ENCODE data around the gene ZNF609. TPM values are rescaled to one million over a fixed set of nuclear protein-coding genes. Genes with fewer than 3 reads are reported as not detected.

Gene ZNF609
- total RNA-seq, 1 donor from 2014 or later: 33.1 TPM

- DNase-seq (ENCODE audit: extremely low spot score in 2 of 2): no peak
- H3K27me3 ChIP-seq: no peaks in the 10 kb centered on the region
- H3K4me1 ChIP-seq: peaks cover 58% of the 10 kb centered on the region
- no peaks in the 10 kb centered on the region for H3K9me3 ChIP-seq
- no peak overlapping the region for H3K27ac ChIP-seq
- TF ChIP-seq POLR2AphosphoS5 (IDR thresholded peaks at IDR 0.05; ENCODE audit: insufficient read depth in 1 of 2, low read depth in 1 of 2): no peak
- TF ChIP-seq POLR2A (IDR thresholded peaks at IDR 0.05): no peak
- TF ChIP-seq, protein P1, sequence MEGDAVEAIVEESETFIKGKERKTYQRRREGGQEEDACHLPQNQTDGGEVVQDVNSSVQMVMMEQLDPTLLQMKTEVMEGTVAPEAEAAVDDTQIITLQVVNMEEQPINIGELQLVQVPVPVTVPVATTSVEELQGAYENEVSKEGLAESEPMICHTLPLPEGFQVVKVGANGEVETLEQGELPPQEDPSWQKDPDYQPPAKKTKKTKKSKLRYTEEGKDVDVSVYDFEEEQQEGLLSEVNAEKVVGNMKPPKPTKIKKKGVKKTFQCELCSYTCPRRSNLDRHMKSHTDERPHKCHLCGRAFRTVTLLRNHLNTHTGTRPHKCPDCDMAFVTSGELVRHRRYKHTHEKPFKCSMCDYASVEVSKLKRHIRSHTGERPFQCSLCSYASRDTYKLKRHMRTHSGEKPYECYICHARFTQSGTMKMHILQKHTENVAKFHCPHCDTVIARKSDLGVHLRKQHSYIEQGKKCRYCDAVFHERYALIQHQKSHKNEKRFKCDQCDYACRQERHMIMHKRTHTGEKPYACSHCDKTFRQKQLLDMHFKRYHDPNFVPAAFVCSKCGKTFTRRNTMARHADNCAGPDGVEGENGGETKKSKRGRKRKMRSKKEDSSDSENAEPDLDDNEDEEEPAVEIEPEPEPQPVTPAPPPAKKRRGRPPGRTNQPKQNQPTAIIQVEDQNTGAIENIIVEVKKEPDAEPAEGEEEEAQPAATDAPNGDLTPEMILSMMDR (IDR thresholded peaks at IDR 0.05): no peak
- H3K4me3 ChIP-seq: no peak overlapping the region
- intact Hi-C loops (cut with DNase I): no loop called here
- H3K36me3 ChIP-seq: no peaks in the 10 kb centered on the region
Observed at GRCh38 chr15:64619880-64620839, 159.8 kb downstream of the ZNF609 start.

- peaks cover 58% of the 10 kb centered on the region for H3K4me1 ChIP-seq
- H3K27ac ChIP-seq: no peak overlapping the region
Observed at GRCh38 chr15:64621056-64621455, 160.7 kb downstream of the ZNF609 start.

GRCh38 chr15:64622410-64623260 lies 162.3 kb downstream of the ZNF609 start:
- Histone ChIP-seq H3K4me3 (no peak overlapping the region), H3K9me3 (no peaks in the 10 kb centered on the region), H3K27me3 (no peaks in the 10 kb centered on the region), H3K36me3 (no peaks in the 10 kb centered on the region), H3K27ac (no peak overlapping the region), H3K4me1 (peaks cover 58% of the 10 kb centered on the region)
- intact Hi-C loops (cut with DNase I): no loop called here
- TF ChIP-seq POLR2A (IDR thresholded peaks at IDR 0.05) (no peak), POLR2AphosphoS5 (IDR thresholded peaks at IDR 0.05; ENCODE audit: insufficient read depth in 1 of 2, low read depth in 1 of 2) (no peak)
- TF ChIP-seq, protein P1 (IDR thresholded peaks at IDR 0.05): no peak
- no peak for DNase-seq (ENCODE audit: extremely low spot score in 2 of 2)

More at GRCh38 chr15:64621056-64621455, 160.7 kb downstream of the ZNF609 start:
- Histone ChIP-seq H3K4me3 (no peak overlapping the region), H3K36me3 (no peaks in the 10 kb centered on the region), H3K9me3 (no peaks in the 10 kb centered on the region), H3K27me3 (no peaks in the 10 kb centered on the region)
- no peak for DNase-seq (ENCODE audit: extremely low spot score in 2 of 2)
- TF ChIP-seq POLR2AphosphoS5 (IDR thresholded peaks at IDR 0.05; ENCODE audit: insufficient read depth in 1 of 2, low read depth in 1 of 2): no peak
- TF ChIP-seq, protein P1 (IDR thresholded peaks at IDR 0.05): no peak
- TF ChIP-seq POLR2A (IDR thresholded peaks at IDR 0.05): no peak
- intact Hi-C loops (cut with DNase I): no loop called here

DNA sequence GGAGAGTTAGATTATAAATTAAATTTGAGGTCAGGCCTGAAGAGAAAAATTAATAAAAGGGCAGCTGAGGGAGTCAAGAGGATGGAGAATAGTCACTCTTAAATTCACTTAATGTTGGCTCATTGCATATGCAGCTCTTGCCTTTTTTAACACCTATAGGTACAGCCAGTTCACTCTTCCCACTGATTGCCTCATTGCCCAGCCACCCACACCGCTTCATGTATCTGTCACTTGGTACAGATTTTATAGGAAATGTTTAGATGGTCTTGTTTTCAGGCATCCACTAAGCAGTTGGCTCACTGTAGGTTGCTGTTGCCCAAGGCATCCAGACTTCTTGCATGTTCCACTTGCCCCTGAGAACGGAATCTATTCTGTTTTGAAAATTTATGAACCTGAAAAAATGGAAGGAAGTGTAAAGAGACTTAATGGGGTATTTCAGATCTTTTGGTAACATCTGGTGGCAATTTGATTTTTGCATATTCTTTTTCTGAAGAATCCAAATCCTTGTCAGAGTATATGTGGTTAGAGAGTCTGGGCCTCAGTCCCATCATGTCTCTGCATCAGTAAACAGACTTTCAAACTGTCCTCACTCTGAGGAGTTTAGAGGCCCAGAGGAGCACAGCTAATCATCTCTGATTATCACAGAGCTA lies 163.1 kb downstream of the ZNF609 start:
- Histone ChIP-seq H3K36me3 (no peaks in the 10 kb centered on the region), H3K9me3 (no peaks in the 10 kb centered on the region), H3K27me3 (no peaks in the 10 kb centered on the region), H3K4me3 (no peak overlapping the region), H3K4me1 (peaks cover 56% of the 10 kb centered on the region), H3K27ac (no peak overlapping the region)
- DNase-seq (ENCODE audit: extremely low spot score in 2 of 2): no peak
- TF ChIP-seq, protein P1 (IDR thresholded peaks at IDR 0.05): no peak
- no peak for TF ChIP-seq POLR2AphosphoS5 (IDR thresholded peaks at IDR 0.05; ENCODE audit: insufficient read depth in 1 of 2, low read depth in 1 of 2)
- intact Hi-C loops (cut with DNase I): no loop called here
